Activated CD8-positive, alpha-beta memory T cell treated with anti-CD3 and anti-CD28 coated beads, Interleukin-2, amount 10 ng/mL, durations not matched to agents 7 days and 5 days (primary cell): ENCODE results near the gene SPSB4. TPM values are rescaled to one million over a fixed set of nuclear protein-coding genes. Genes with fewer than 3 reads are reported as not detected.

ENCODE experiments used
- ATAC-seq: fragments of 150-1000 bp; cut with Tn5 transposase; one replicate; pipeline ENCODE4 v1.10.0; 2021; ENCODE audit warnings: moderate library complexity
- CTCF ChIA-PET: fragments of 350-600 bp; sonication (Branson Sonifier 250); formaldehyde crosslinking; loops from one replicate; lab custom pipeline; 2021; ENCODE audit warnings: antibody characterized with exemption; lab: Charles Lee
- DNase-seq: peaks from one replicate; pipeline ENCODE4 v3.0.0-alpha.2; 2020
- H3K27ac Mint-ChIP-seq: one replicate; pipeline ENCODE4 v1.8.0; 2021; ENCODE audit warnings: mild to moderate bottlenecking, mixed read lengths
- H3K27me3 Mint-ChIP-seq: one replicate; pipeline ENCODE4 v1.8.0; 2021; ENCODE audit warnings: mixed read lengths
- H3K36me3 Mint-ChIP-seq: one replicate; pipeline ENCODE4 v1.8.0; 2021; ENCODE audit warnings: mild to moderate bottlenecking, mixed read lengths
- H3K4me1 Mint-ChIP-seq: one replicate; pipeline ENCODE4 v1.8.0; 2021; ENCODE audit warnings: mixed read lengths
- H3K4me3 Mint-ChIP-seq: one replicate; pipeline ENCODE4 v1.8.0; 2021; ENCODE audit warnings: mild to moderate bottlenecking, moderate library complexity, mixed read lengths
- H3K9me3 Mint-ChIP-seq: one replicate; pipeline ENCODE4 v1.8.0; 2022; ENCODE audit warnings: low read depth, mixed read lengths
- total RNA-seq, 2 experiments: library from RNA; stranded (reverse); gene quantifications; one replicate each; pipeline ENCODE4 v1.2.3, GENCODE V29; 2021

Gene SPSB4
- total RNA-seq, 2 experiments from 2014 or later = 0.28 TPM; not detected in 1

- no peak for ATAC-seq
- CTCF ChIA-PET = interaction anchor here (1.8 kb wide), 1 partner anchor 20 kb away, joined by 4 read pairs; no protein-coding TSS in a partner anchor
- H3K9me3 Mint-ChIP-seq = no peaks in the 10 kb centered on the region
These were observed 34.4 kb downstream of the SPSB4 start for GRCh38 chr3:141085343-141086070.

GRCh38 chr3:141086188-141086587 lies 35.0 kb downstream of the SPSB4 start:
- H3K9me3 Mint-ChIP-seq = no peaks in the 10 kb centered on the region
- H3K36me3 Mint-ChIP-seq = no peaks in the 10 kb centered on the region
- H3K27me3 Mint-ChIP-seq = peaks cover 5% of the 10 kb centered on the region
- H3K4me1 Mint-ChIP-seq = no peaks in the 10 kb centered on the region
- CTCF ChIA-PET = no interaction called here
- no peak for ATAC-seq
- no peak overlapping the region for H3K27ac Mint-ChIP-seq
- no peak for DNase-seq
- H3K4me3 Mint-ChIP-seq = no peak overlapping the region

More at GRCh38 chr3:141085343-141086070, 34.4 kb downstream of the SPSB4 start:
- no peaks in the 10 kb centered on the region for H3K4me1 Mint-ChIP-seq
- no peak overlapping the region for H3K27ac Mint-ChIP-seq
- no peaks in the 10 kb centered on the region for H3K36me3 Mint-ChIP-seq
- no peak for DNase-seq
- no peak overlapping the region for H3K4me3 Mint-ChIP-seq
- peaks cover 5% of the 10 kb centered on the region for H3K27me3 Mint-ChIP-seq

DNA sequence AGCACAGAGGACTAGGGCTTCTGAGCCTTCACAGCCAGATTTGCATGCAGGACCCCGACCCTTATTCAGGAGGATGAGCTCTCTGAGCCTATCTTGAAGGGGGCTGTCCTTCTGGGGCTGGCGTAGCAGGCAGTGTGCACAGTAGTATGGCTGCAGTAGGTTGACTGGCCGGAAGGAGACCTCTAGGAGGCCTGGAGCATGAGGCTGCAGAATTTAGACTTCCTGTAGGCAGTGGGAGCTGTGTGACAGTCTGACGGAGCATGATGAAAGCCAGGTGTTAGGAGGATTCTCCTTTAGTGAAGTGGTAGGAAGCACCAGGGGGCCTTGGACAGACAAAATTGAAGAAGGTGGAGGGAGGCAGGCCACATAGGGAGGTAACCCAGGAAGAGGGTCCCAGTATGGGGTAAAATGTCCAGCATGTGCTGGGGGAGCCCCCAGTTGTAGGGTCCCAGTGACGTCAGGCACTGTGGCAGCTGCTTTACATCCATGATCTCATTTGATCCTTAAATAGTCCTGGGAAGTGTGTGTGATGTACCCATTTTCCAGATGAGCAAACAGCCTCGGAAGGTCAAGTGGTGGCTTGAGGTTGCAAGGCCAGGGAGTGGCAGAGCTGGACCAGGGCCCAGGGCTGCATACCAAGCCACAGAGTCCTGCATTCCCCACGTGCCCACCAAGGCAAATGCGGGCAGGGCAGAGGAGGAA lies 36.1 kb downstream of the SPSB4 start:
- no peak overlapping the region for H3K27ac Mint-ChIP-seq
- DNase-seq (no peak), ATAC-seq (no peak)
- no peaks in the 10 kb centered on the region for H3K4me1 Mint-ChIP-seq
- no peaks in the 10 kb centered on the region for H3K36me3 Mint-ChIP-seq
- CTCF ChIA-PET = no interaction called here
- H3K9me3 Mint-ChIP-seq = no peaks in the 10 kb centered on the region
- H3K4me3 Mint-ChIP-seq = no peak overlapping the region
- H3K27me3 Mint-ChIP-seq = peaks cover 5% of the 10 kb centered on the region

DNA sequence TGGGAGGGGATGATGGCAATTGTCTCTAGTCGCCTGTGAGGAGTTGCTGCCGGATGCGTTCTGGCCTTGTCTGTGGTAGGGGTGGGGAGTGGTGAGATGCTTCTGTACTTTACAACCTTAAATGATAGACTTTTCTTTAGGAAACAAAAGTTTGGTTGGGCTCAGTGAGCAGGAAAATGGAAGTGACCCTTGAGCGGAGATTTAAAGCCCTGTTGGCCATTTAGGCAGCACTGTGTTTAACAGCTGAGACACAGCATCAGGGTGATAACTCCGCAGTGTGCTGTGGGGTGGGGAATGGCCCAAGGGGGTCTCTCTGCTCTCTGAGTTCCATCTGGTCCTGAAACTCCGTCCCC lies 36.6 kb downstream of the SPSB4 start:
- H3K27me3 Mint-ChIP-seq = peaks cover 5% of the 10 kb centered on the region
- no peaks in the 10 kb centered on the region for H3K9me3 Mint-ChIP-seq
- H3K27ac Mint-ChIP-seq = no peak overlapping the region
- H3K4me1 Mint-ChIP-seq = no peaks in the 10 kb centered on the region
- DNase-seq (no peak), ATAC-seq (no peak)
- H3K4me3 Mint-ChIP-seq = no peak overlapping the region
- CTCF ChIA-PET = no interaction called here
- no peaks in the 10 kb centered on the region for H3K36me3 Mint-ChIP-seq

DNA sequence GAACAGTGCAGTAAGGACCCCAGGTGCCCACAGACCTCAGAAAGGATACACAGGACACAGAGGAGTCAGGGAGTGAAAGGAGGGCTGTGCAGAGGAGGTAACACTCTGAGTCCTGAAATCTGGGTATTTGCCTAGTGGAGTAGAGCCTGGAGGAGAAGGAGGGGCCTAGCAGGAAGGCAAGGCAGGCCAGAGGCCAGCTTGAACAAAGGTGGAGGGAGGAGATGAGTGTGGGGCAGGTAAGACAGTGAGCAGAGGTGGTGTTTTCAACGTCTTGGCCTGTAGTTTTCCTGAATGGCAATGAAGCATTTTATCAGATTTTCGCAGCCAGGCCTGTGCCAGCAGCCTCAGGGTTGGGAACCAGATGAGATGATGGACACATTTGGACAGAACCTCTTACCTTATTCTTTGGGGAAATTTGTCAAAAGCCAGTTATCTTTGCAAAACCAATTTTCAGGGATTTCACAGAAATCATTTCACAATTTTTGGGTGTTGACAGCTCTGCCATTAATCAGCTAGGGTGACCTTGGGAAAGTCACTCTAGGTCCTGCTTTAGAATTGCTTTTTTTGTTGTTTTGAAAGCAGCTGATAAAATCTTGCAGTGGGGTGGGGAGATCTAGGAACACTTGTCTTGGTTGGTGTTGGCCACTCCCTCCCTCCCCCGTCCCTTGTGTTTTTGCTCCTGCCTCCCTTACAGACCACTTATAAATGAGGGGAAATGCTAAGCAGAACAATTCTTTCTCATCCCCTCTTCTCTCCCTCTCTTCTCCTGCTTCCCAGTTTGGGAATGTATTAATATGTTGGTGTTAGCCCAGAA lies 38.4 kb downstream of the SPSB4 start:
- H3K4me1 Mint-ChIP-seq = no peaks in the 10 kb centered on the region
- no peaks in the 10 kb centered on the region for H3K9me3 Mint-ChIP-seq
- ATAC-seq (no peak), DNase-seq (no peak)
- no peaks in the 10 kb centered on the region for H3K36me3 Mint-ChIP-seq
- CTCF ChIA-PET = no interaction called here
- no peak overlapping the region for H3K27ac Mint-ChIP-seq
- peaks cover 5% of the 10 kb centered on the region for H3K27me3 Mint-ChIP-seq
- H3K4me3 Mint-ChIP-seq = no peak overlapping the region

GRCh38 chr3:141091426-141091825 lies 40.3 kb downstream of the SPSB4 start:
- H3K4me3 Mint-ChIP-seq = no peak overlapping the region
- H3K36me3 Mint-ChIP-seq = no peaks in the 10 kb centered on the region
- no peak for ATAC-seq
- CTCF ChIA-PET = no interaction called here
- DNase-seq = no peak
- H3K27me3 Mint-ChIP-seq = peaks cover 5% of the 10 kb centered on the region
- H3K9me3 Mint-ChIP-seq = no peaks in the 10 kb centered on the region
- no peak overlapping the region for H3K27ac Mint-ChIP-seq
- H3K4me1 Mint-ChIP-seq = no peaks in the 10 kb centered on the region

DNA sequence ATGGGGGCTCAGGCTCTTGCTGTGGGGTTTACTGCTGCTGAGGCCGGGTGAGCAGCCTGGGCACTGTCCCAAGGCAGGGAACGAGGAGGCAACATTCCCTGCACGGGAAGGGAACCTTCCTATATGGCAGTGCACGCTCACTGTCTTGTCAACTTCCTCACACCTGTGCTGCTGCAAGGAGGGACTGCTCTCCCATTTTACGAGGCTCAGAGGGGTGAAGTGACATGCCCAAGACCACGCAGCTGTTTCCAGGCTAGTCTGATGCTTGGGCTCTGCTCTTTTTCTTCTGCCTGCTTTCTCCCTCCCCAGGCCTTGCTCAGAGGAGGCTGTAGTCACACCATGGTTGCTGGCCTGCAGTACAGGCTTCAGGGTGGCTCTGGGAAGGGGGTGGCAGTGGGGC lies 41.5 kb downstream of the SPSB4 start:
- H3K4me3 Mint-ChIP-seq = no peak overlapping the region

GRCh38 chr3:141093397-141093796 lies 42.2 kb downstream of the SPSB4 start:
- H3K4me3 Mint-ChIP-seq = no peak overlapping the region
- H3K9me3 Mint-ChIP-seq = no peaks in the 10 kb centered on the region
- no peak for DNase-seq
- CTCF ChIA-PET = interaction anchor here (0.9 kb wide), 1 partner anchor 10 kb away, joined by 5 read pairs; no protein-coding TSS in a partner anchor
- peaks cover 5% of the 10 kb centered on the region for H3K27me3 Mint-ChIP-seq
- no peaks in the 10 kb centered on the region for H3K4me1 Mint-ChIP-seq
- H3K27ac Mint-ChIP-seq = no peak overlapping the region
- ATAC-seq = no peak
- no peaks in the 10 kb centered on the region for H3K36me3 Mint-ChIP-seq

More for the DNA sequence above, 41.5 kb downstream of the SPSB4 start:
- H3K4me1 Mint-ChIP-seq = no peaks in the 10 kb centered on the region
- H3K27ac Mint-ChIP-seq = no peak overlapping the region
- ATAC-seq (no peak), DNase-seq (no peak)
- CTCF ChIA-PET = no interaction called here
- no peaks in the 10 kb centered on the region for H3K36me3 Mint-ChIP-seq
- peaks cover 5% of the 10 kb centered on the region for H3K27me3 Mint-ChIP-seq
- no peaks in the 10 kb centered on the region for H3K9me3 Mint-ChIP-seq

DNA sequence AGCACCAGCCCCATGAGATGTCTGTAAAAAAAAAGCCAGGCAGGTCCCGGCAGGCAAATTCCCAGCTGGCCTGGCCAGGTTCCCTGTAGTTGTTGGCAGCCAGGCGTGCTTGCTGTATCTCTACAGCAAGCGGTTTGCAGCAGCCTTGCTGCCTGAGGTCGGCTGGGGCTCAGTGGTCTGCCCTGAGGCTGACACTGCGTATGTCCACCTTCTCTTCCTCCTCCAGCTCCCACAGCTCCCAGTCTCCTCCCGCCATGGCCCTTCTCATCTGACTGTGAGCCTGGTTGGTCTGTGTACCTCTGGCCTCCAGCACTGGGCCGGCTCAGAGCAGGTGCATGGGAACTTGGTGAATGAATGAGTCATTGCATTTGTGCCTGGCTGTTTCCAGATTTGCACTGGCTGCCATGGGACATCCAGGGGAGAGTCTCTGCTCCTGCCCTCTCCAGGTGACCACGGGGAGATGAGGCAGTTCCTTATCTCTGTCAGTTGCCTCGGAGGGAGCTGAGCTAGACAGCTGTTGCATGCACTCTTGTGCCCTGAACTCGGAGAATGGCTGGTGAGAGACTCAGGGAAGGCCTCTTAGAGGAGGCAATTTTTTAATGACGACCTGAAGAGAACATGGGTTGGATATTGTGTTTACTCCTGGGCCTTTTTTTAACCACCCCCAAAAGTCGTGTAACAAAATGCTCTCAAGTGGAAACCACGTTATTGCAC lies 43.0 kb downstream of the SPSB4 start:
- Mint-ChIP-seq H3K36me3 (no peaks in the 10 kb centered on the region), H3K27me3 (peaks cover 5% of the 10 kb centered on the region), H3K4me1 (no peaks in the 10 kb centered on the region), H3K27ac (no peak overlapping the region), H3K4me3 (no peak overlapping the region), H3K9me3 (no peaks in the 10 kb centered on the region)
- ATAC-seq = no peak
- CTCF ChIA-PET = interaction anchor here (0.9 kb wide), 1 partner anchor 10 kb away, joined by 5 read pairs; no protein-coding TSS in a partner anchor
- DNase-seq = no peak

DNA sequence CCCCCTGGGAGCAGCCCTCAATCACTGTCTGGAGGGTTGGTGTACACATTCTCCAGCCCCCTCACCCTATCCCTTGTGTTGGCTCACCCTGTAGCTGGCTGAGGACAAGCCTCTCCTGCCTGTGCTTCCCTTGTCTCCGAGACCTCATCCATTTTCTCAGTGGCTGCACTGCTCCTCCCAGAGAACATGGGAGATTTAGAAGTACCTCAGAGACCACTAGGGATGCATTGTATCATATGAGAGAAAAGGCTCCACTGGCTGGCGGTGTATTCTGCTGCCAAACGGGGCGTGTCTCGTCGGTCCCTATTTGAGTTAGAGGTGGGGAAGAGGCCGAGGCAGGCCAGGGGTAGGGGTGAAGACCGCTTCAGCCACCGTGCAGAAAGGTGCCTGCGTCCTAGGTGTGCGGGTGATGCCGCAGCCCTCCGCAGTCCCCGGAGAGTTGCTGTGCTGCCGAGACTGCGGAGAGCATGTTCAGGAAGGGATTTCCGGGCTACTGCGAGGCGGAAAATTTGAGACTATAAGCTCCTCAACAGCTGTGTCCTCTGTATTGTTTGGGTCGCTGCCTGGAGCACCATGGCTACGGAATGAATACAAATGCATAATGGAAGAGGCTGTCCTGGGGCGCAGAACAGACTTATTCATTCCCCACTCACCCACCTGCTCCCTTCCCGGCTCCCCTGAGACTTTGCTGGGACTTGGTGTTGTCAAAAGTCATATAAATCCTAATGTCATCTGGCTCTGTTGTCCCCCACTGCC lies 43.8 kb downstream of the SPSB4 start:
- CTCF ChIA-PET = no interaction called here
- Mint-ChIP-seq H3K27me3 (peaks cover 2% of the 10 kb centered on the region), H3K4me1 (peaks cover 1% of the 10 kb centered on the region)

GRCh38 chr3:141095546-141095937 lies 44.4 kb downstream of the SPSB4 start:
- no peaks in the 10 kb centered on the region for H3K27me3 Mint-ChIP-seq
- no peak overlapping the region for H3K4me3 Mint-ChIP-seq
- DNase-seq = no peak
- no peak overlapping the region for H3K27ac Mint-ChIP-seq
- H3K36me3 Mint-ChIP-seq = no peaks in the 10 kb centered on the region
- CTCF ChIA-PET = interaction anchor here (1.1 kb wide), 1 partner anchor 10 kb away, joined by 3 read pairs; no protein-coding TSS in a partner anchor
- ATAC-seq = no peak
- H3K4me1 Mint-ChIP-seq = peaks cover 1% of the 10 kb centered on the region
- no peaks in the 10 kb centered on the region for H3K9me3 Mint-ChIP-seq

More for the DNA sequence above, 43.8 kb downstream of the SPSB4 start:
- H3K36me3 Mint-ChIP-seq = no peaks in the 10 kb centered on the region
- no peaks in the 10 kb centered on the region for H3K9me3 Mint-ChIP-seq
- ATAC-seq (no peak), DNase-seq (no peak)
- no peak overlapping the region for H3K27ac Mint-ChIP-seq
- H3K4me3 Mint-ChIP-seq = no peak overlapping the region

GRCh38 chr3:141096164-141096563 lies 45.0 kb downstream of the SPSB4 start:
- no peak overlapping the region for H3K27ac Mint-ChIP-seq
- peaks cover 1% of the 10 kb centered on the region for H3K4me1 Mint-ChIP-seq
- ATAC-seq = no peak
- CTCF ChIA-PET = interaction anchor here (1.1 kb wide), 1 partner anchor 10 kb away, joined by 3 read pairs; no protein-coding TSS in a partner anchor
- H3K9me3 Mint-ChIP-seq = no peaks in the 10 kb centered on the region
- no peak for DNase-seq
- no peaks in the 10 kb centered on the region for H3K27me3 Mint-ChIP-seq
- H3K4me3 Mint-ChIP-seq = no peak overlapping the region
- H3K36me3 Mint-ChIP-seq = no peaks in the 10 kb centered on the region
